Vagina (tissue), 2 donors: ENCODE data around the gene SGF29.

ENCODE experiments used
- CTCF ChIP-seq, 3 experiments: fragments of 450-650 bp in 2 of 3; fragments of 200-600 bp in 1 of 3; sonication (generic) in 1 of 3; IDR thresholded peaks; one replicate each; pipeline ENCODE4 v1.5.1; 2017 to 2019; ENCODE audit warnings: antibody characterized with exemption in 3 of 3, mild to moderate bottlenecking in 2 of 3, moderate library complexity in 2 of 3
- POLR2A ChIP-seq, 2 donors: fragments of 450-650 bp; IDR thresholded peaks; one replicate each; pipeline ENCODE4 v1.6.1; 2017; ENCODE audit warnings: antibody characterized with exemption in 2 of 2, mild to moderate bottlenecking in 2 of 2, moderate library complexity in 2 of 2
- POLR2AphosphoS5 ChIP-seq, 2 donors: sonication (generic); formaldehyde crosslinking; IDR thresholded peaks; one replicate each; pipeline ENCODE4 v1.9.0; 2017; ENCODE audit warnings: antibody characterized with exemption in 2 of 2, mild to moderate bottlenecking in 2 of 2, low read depth in 1 of 2; ENCODE audit not compliant: insufficient read depth in 1 of 2

DNA sequence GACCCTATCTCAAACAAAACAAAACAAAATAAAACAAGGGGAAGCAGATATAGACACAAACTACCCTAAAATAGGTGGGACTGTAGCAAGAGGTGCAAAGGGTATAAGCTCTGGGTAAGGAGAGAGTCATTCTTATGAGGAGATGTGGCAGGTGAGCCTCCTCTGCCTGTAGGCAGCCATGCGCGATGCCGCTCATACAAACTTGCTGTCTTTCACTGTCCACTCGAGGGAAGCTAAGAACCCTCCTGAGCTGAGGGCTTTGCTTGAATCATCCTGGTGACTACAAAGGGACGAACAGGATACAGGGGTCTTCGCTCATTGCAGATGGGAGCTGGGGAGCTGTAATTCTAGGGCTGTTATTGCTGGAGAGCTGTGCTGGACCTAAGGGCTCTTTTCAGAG is 32.3 kb upstream of the SGF29 start:
- TF ChIP-seq CTCF (IDR thresholded peaks at IDR 0.05): no peak
- no peak for TF ChIP-seq POLR2A (IDR thresholded peaks at IDR 0.05)
- TF ChIP-seq POLR2AphosphoS5 (IDR thresholded peaks at IDR 0.05; ENCODE audit: insufficient read depth in 1 of 2, low read depth in 1 of 2): no peak
